Upper lobe of right lung (tissue), 1 donor: Measurements from ENCODE around the gene C3orf49. TPM values are rescaled to one million over a fixed set of nuclear protein-coding genes. Genes with fewer than 3 reads are reported as not detected.
A peak's percentile ranks its signal among the peaks of the same experiment; 100 is the strongest.

Experiments
- ATAC-seq: fragments of 200-7000 bp; cut with Tn5 transposase; one replicate; pipeline ENCODE4 v1.9.1; 2020; ENCODE audit warnings: mild to moderate bottlenecking, moderate library complexity
- DNase-seq: peaks from one replicate; pipeline ENCODE4 v3.0.0-alpha.2; 2020
- H3K27ac ChIP-seq: fragments of 200-600 bp; one replicate; pipeline ENCODE4 v1.8.0; 2022
- H3K27me3 ChIP-seq: fragments of 200-600 bp; one replicate; pipeline ENCODE4 v1.8.0; 2022; ENCODE audit warnings: mild to moderate bottlenecking
- H3K36me3 ChIP-seq: fragments of 200-600 bp; one replicate; pipeline ENCODE4 v1.8.0; 2022
- H3K4me1 ChIP-seq: fragments of 200-600 bp; one replicate; pipeline ENCODE4 v1.8.0; 2022
- H3K4me3 ChIP-seq: fragments of 200-600 bp; one replicate; pipeline ENCODE4 v1.8.0; 2022; ENCODE audit warnings: mild to moderate bottlenecking
- H3K9me3 ChIP-seq: fragments of 200-600 bp; one replicate; pipeline ENCODE4 v1.8.0; 2022
- intact Hi-C: fragments of 100-400 bp; cut with DNase I; formaldehyde crosslinking; loops from one replicate; pipeline ENCODE4 v1.11.0; 2022
- total RNA-seq: library from RNA; stranded (reverse); fragmentation: NEBNext Ultra II Directional; extraction: Animal tissue kit (Norgen Biotek cat#: 25700); gene quantifications from one replicate; pipeline ENCODE4 v1.2.1, GENCODE V29; 2021
- TF ChIP-seq, protein P1 (sequence below): fragments of 200-600 bp; IDR thresholded peaks from one replicate; pipeline ENCODE4 v1.8.0; 2022; ENCODE audit warnings: antibody characterized with exemption
- donor health status: DM: no; HTN: yes; CAD: no; lungs with severe emphysema.

Gene C3orf49
- total RNA-seq, 1 donor from 2014 or later: not detected

DNA sequence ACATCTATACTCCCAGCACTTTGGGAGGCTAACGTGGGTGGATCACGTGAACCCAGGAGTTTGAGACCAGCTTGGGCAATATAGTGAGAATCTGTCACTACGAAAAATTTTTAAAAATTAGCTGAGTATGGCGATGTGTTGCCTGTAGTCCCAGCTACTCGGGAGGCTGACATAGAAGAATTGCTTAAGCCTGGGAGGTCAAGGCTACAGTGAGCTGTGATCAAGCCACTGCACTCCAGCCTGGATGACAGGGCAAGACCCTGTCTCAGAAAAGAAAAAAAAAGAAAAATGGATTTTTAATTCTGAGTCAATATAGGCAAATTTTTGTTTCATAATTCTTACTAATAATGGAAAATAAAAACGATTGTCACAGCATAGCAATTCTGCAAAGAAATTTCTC is 13.3 kb downstream of the C3orf49 start:
- TF ChIP-seq, protein P1, sequence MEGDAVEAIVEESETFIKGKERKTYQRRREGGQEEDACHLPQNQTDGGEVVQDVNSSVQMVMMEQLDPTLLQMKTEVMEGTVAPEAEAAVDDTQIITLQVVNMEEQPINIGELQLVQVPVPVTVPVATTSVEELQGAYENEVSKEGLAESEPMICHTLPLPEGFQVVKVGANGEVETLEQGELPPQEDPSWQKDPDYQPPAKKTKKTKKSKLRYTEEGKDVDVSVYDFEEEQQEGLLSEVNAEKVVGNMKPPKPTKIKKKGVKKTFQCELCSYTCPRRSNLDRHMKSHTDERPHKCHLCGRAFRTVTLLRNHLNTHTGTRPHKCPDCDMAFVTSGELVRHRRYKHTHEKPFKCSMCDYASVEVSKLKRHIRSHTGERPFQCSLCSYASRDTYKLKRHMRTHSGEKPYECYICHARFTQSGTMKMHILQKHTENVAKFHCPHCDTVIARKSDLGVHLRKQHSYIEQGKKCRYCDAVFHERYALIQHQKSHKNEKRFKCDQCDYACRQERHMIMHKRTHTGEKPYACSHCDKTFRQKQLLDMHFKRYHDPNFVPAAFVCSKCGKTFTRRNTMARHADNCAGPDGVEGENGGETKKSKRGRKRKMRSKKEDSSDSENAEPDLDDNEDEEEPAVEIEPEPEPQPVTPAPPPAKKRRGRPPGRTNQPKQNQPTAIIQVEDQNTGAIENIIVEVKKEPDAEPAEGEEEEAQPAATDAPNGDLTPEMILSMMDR: no peak
- ATAC-seq: no peak
- H3K27ac ChIP-seq: no peak overlapping the region
- no peak for DNase-seq
- no peak overlapping the region for H3K4me3 ChIP-seq
- H3K36me3 ChIP-seq: peaks cover 77% of the 10 kb centered on the region
- H3K27me3 ChIP-seq: no peaks in the 10 kb centered on the region
- no peaks in the 10 kb centered on the region for H3K9me3 ChIP-seq
- intact Hi-C loops: no loop called here
- H3K4me1 ChIP-seq: no peaks in the 10 kb centered on the region

DNA sequence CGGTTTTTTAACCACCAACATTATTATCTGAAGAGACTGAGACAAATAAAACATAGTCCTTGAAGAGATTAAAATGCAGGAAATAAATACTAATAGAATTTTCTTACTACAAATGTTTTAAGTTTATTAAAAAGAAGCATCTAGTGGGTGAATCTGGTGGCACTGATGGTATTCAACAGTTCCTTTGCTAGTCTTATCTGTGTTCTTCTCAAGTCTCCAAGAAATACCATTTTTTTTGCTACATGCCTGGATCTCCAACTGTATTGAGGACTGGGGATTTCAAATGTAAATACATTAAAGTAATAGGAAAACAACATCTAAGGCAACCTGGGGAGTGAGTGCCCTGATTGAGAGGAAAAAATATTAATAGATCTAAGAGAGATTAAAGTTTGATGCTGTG is 22.6 kb downstream of the C3orf49 start:
- ATAC-seq (no peak), DNase-seq (no peak)
- no peaks in the 10 kb centered on the region for H3K4me1 ChIP-seq
- no peak overlapping the region for H3K27ac ChIP-seq
- no peaks in the 10 kb centered on the region for H3K36me3 ChIP-seq
- no peaks in the 10 kb centered on the region for H3K27me3 ChIP-seq
- TF ChIP-seq, protein P1: no peak
- no peaks in the 10 kb centered on the region for H3K9me3 ChIP-seq
- intact Hi-C loops: no loop called here
- no peak overlapping the region for H3K4me3 ChIP-seq

DNA sequence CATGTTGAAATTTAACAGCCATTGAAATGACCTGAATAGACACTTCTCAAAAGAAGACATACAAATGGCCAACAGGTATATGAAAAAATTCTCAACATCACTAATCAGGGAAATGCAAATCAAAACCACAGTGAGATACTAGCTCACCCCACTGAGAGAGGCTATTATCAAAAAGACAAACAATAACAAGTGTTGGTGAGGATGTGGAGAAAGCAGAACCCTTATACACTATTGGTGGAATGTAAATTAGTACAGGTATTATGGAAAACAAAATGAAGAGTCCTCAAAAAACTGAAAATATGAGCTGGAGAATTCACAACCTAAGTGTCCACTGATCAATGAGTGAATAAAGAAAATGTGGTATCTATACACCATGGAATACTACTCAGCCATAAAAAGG is 23.0 kb downstream of the C3orf49 start:
- DNase-seq (no peak), ATAC-seq (no peak)
- H3K9me3 ChIP-seq: no peaks in the 10 kb centered on the region
- no peak overlapping the region for H3K27ac ChIP-seq
- H3K27me3 ChIP-seq: no peaks in the 10 kb centered on the region
- no peaks in the 10 kb centered on the region for H3K4me1 ChIP-seq
- intact Hi-C loops: no loop called here
- TF ChIP-seq, protein P1: no peak
- no peak overlapping the region for H3K4me3 ChIP-seq
- H3K36me3 ChIP-seq: no peaks in the 10 kb centered on the region

DNA sequence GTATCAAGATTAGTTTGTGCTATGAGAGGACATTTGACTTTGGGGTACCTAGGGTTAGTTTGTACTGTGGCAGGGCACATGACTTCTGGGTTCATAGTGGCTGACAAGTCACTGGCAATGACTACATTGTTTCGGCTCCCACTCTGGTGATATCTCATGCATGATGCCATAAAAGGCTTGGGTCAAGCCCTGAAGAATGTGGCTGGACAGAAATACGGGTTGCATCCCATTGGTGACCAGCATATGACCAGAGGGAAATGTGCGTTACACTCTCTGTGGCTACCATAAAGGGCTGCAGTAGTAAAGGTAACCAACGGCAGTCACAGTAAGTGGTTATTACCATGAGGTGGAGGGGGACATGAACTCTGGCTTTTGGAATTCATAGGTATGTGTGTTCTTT is 26.1 kb downstream of the C3orf49 start:
- TF ChIP-seq, protein P1: no peak
- DNase-seq (no peak), ATAC-seq (no peak)
- Histone ChIP-seq H3K27ac (no peak overlapping the region), H3K9me3 (no peaks in the 10 kb centered on the region), H3K4me1 (no peaks in the 10 kb centered on the region), H3K36me3 (no peaks in the 10 kb centered on the region), H3K27me3 (no peaks in the 10 kb centered on the region), H3K4me3 (no peak overlapping the region)
- intact Hi-C loops: no loop called here

DNA sequence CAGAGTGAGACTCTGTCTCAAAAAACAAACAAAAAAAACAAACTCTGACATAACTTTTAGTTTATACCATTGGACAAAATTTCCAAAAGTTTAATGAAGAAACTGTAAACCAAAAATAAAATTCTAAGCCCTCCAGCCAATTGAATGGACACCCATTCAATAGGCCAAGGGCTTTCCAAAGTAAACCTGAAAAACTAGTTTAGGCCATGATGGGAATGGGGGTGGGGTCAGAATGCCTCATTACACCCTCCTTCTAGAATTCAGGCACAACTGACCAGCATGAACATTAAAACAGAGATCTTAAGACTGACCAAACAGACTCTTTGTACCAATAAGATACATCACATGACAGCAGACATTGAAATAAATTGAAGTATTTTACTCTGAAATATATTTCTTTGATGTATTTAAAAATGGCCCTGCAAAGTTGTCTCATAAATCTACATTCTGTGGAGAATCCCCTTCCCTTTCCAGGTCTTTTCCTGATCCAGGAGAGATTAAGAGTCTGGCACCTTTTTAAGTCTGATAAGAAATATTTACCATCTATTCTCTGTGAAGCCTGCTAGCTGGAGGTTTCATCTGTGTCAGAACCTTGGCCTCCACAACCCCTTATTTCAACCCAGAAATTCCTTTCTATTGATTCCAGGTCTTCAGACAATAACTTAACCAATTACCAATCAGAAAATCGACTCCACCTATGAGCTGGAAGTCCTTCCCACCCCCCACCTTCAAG is 28.8 kb downstream of the C3orf49 start:
- TF ChIP-seq, protein P1: no peak
- Histone ChIP-seq H3K36me3 (no peaks in the 10 kb centered on the region), H3K9me3 (no peaks in the 10 kb centered on the region), H3K4me1 (no peaks in the 10 kb centered on the region), H3K27ac (no peak overlapping the region), H3K27me3 (no peaks in the 10 kb centered on the region), H3K4me3 (no peak overlapping the region)
- no peak for DNase-seq
- peak; percentile 44 for ATAC-seq
- intact Hi-C loops: no loop called here

DNA sequence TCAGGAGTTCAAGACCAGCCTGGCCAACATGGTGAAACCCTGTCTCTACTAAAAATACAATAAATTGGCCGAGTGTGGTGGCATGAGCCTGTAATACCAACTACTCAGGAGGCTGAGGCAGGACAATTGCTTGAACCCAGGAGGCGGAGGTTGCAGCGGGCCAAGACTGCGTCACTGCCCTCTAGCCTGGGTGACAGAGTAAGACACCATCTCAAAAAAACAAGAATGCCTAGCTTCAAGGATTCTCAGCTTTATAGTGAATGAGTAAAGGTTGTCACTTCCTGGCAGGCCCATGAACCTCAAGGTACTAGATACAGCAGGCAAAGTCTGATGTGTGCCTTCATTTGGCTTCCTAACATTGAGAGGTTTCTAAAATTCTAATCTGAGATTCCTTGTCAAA is 30.1 kb downstream of the C3orf49 start:
- no peaks in the 10 kb centered on the region for H3K27me3 ChIP-seq
- DNase-seq (no peak), ATAC-seq (no peak)
- no peaks in the 10 kb centered on the region for H3K36me3 ChIP-seq
- no peak overlapping the region for H3K4me3 ChIP-seq
- H3K9me3 ChIP-seq: no peaks in the 10 kb centered on the region
- H3K27ac ChIP-seq: no peak overlapping the region
- intact Hi-C loops: no loop called here
- TF ChIP-seq, protein P1: no peak
- no peaks in the 10 kb centered on the region for H3K4me1 ChIP-seq
